ENCODE data around the gene BTG3. TPM values are rescaled to one million over a fixed set of nuclear protein-coding genes. Genes with fewer than 3 reads are reported as not detected.
A peak's percentile ranks its signal among the peaks of the same experiment; 100 is the strongest.

Gene BTG3, protein sequence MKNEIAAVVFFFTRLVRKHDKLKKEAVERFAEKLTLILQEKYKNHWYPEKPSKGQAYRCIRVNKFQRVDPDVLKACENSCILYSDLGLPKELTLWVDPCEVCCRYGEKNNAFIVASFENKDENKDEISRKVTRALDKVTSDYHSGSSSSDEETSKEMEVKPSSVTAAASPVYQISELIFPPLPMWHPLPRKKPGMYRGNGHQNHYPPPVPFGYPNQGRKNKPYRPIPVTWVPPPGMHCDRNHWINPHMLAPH
- 5.3 TPM for total RNA-seq
- long read RNA-seq, transcript BTG3-202 (5 exons, 1,456 nt) = major isoform, 7 of 9 reads
- long read RNA-seq, partial matches to known transcripts = 0 of 9 reads
- long read RNA-seq, other reads (novel, unspliced or antisense) = 1 of 9 reads

DNA sequence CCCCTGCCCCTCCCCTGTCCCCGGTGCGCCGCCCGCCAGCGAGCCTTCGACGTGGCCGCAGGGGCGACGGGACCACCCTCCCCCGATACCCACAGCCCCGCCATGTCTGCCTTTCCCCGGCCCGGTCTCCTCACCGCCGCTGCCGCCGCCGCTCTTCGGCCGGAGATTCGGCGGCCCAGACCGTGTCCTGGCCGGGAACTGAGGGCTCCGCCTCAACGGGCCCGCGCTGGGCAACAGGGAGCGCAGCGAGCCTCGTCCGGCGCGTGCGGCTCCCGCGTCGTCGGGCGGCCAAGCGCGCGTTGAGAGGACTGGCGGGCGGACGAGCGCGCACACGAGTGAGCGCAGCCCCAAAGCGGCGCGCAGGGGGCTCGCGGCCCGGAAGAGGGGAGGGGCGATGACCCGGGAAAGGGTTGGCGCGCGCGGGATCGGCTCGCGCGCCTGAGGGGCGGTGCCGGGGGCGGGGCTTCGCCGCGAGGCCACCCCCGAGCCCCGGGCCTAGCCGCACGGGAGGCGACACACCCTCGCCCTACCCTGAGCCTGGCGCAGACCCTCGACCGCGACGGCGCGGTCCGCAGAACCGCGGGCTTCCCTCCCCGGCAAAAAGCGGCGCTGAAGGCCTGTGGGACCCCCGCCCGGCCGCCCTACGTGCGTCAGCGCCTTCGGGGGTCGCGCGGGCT is at the start of gene BTG3:
Gene BTG3 (minus strand): TSS at position 337 of the 677 bp plus-strand sequence. CDS start 3,757 bp downstream, outside the sequence.
- Histone ChIP-seq H3K4me1 (peaks cover 36% of the 10 kb centered on the region), H3K36me3 (peaks cover 9% of the 10 kb centered on the region), H3K4me3 (peak within 1 kb of the TSS; percentile 86), H3K27me3 (ENCODE audit: low read depth) (no peaks in the 10 kb centered on the region), H3K27ac (replicated peaks) (peak within 1 kb of the TSS; percentile 86), H3K9me3 (replicated peaks) (peaks cover 4% of the 10 kb centered on the region)
- TF ChIP-seq, protein P1, sequence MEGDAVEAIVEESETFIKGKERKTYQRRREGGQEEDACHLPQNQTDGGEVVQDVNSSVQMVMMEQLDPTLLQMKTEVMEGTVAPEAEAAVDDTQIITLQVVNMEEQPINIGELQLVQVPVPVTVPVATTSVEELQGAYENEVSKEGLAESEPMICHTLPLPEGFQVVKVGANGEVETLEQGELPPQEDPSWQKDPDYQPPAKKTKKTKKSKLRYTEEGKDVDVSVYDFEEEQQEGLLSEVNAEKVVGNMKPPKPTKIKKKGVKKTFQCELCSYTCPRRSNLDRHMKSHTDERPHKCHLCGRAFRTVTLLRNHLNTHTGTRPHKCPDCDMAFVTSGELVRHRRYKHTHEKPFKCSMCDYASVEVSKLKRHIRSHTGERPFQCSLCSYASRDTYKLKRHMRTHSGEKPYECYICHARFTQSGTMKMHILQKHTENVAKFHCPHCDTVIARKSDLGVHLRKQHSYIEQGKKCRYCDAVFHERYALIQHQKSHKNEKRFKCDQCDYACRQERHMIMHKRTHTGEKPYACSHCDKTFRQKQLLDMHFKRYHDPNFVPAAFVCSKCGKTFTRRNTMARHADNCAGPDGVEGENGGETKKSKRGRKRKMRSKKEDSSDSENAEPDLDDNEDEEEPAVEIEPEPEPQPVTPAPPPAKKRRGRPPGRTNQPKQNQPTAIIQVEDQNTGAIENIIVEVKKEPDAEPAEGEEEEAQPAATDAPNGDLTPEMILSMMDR (IDR thresholded peaks at IDR 0.05; ENCODE audit: borderline replicate concordance) = no peak
- peak; percentile 80 for DNase-seq
- intact Hi-C loops (cut with micrococcal nuclease) = no loop called here

DNA sequence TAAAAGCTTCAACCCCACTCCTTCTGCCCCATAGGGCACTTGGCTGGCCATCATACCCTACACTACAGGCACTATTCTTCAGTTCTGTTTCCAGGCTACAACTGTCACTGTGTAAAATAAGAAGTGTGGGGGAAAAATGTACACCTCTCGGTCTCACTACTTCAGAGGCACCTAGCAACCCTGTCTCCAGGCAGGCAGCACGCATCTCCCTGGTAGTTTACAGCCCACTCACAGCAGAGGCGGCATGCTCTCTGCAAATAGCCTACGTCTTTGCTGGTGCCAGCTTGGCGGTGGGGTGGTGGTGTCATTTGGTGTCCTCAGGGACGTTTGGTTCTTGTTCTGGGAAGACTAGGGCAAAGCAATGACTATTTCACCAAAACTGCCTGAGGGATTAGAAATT is 48.2 kb upstream of the BTG3 start:
- no peaks in the 10 kb centered on the region for H3K36me3 ChIP-seq
- peaks cover 4% of the 10 kb centered on the region for H3K4me1 ChIP-seq
- no peaks in the 10 kb centered on the region for H3K27me3 ChIP-seq (ENCODE audit: low read depth)
- intact Hi-C loops (cut with micrococcal nuclease) = no loop called here
- H3K9me3 ChIP-seq (replicated peaks) = no peaks in the 10 kb centered on the region
- DNase-seq = no peak
- TF ChIP-seq, protein P1 (IDR thresholded peaks at IDR 0.05; ENCODE audit: borderline replicate concordance) = no peak
- H3K4me3 ChIP-seq = no peak overlapping the region
- no peak overlapping the region for H3K27ac ChIP-seq (replicated peaks)

DNA sequence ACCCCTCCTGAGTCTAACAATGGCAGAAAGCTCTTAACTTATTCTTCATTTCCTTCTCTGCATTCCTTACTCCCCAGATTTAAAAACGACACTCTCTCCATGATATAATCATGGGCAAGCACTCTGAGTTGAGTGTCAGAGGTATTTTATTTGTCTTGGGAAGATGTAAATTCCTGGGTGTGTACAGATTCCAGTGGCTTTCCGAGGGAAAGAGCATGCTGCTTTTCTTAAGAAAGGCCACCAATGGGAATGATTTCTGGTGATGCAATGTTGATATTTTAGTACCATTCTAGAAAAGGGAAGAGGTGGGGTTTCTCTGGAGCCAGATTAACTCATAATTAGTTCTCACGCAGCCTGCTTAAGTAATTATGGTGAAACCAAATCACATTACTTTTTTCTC is 47.8 kb upstream of the BTG3 start:
- TF ChIP-seq, protein P1 (IDR thresholded peaks at IDR 0.05; ENCODE audit: borderline replicate concordance) = no peak
- Histone ChIP-seq H3K27me3 (ENCODE audit: low read depth) (no peaks in the 10 kb centered on the region), H3K36me3 (no peaks in the 10 kb centered on the region), H3K9me3 (replicated peaks) (no peaks in the 10 kb centered on the region), H3K4me1 (peaks cover 4% of the 10 kb centered on the region), H3K4me3 (no peak overlapping the region), H3K27ac (replicated peaks) (peak overlapping the region; percentile 30)
- DNase-seq = no peak
- intact Hi-C loops (cut with micrococcal nuclease) = no loop called here

DNA sequence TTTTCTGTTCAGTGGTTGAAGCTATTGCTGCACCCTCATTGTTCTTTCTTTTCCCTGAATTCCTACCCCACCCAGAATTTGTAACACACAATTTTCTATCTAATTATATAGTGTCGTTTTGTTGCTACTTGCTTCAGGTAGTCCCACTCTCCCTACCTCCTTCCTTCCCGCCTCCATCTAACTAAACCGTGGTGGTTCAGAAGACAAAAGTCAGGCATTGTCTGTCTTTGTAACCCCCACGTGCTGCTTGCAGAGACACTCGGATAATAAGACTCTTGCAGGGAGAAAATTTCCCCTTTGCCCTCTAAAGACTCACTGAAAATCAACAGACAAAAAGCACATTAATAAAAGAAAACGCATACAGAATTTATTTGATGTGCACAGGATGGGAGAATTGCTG is 46.2 kb upstream of the BTG3 start:
- Histone ChIP-seq H3K27me3 (ENCODE audit: low read depth) (no peaks in the 10 kb centered on the region), H3K36me3 (no peaks in the 10 kb centered on the region), H3K4me1 (peaks cover 4% of the 10 kb centered on the region), H3K9me3 (replicated peaks) (no peaks in the 10 kb centered on the region), H3K4me3 (no peak overlapping the region), H3K27ac (replicated peaks) (no peak overlapping the region)
- intact Hi-C loops (cut with micrococcal nuclease) = no loop called here
- TF ChIP-seq, protein P1 (IDR thresholded peaks at IDR 0.05; ENCODE audit: borderline replicate concordance) = no peak
- DNase-seq = no peak

DNA sequence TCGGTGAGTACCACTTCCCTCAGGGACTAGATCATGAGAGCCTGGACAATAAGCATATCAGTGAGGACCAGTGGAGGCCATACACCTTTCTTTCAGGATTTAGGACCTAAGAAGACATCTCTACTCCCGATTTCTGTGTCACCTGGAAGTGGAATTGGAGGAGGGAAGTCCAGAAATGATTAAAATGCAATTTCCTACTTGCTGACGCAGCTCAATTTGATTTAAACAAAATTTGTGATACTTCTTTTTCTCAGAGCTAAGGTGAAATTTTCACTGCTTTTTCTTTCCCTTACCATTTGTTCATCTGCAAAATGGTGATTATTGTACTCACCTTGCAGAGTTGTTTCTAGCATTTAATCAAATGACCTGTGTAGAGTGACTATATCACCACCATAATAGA is 38.8 kb upstream of the BTG3 start:
- no peak overlapping the region for H3K27ac ChIP-seq (replicated peaks)
- TF ChIP-seq, protein P1 (IDR thresholded peaks at IDR 0.05; ENCODE audit: borderline replicate concordance) = no peak
- peaks cover 19% of the 10 kb centered on the region for H3K9me3 ChIP-seq (replicated peaks)
- intact Hi-C loops (cut with micrococcal nuclease) = no loop called here
- H3K27me3 ChIP-seq (ENCODE audit: low read depth) = no peaks in the 10 kb centered on the region
- H3K36me3 ChIP-seq = no peaks in the 10 kb centered on the region
- no peaks in the 10 kb centered on the region for H3K4me1 ChIP-seq
- DNase-seq = no peak
- no peak overlapping the region for H3K4me3 ChIP-seq
